Ectodermal cell (in vitro differentiated cells): ENCODE measurements around the gene DDB1.

ENCODE experiments used
- H3K27ac ChIP-seq: 2 replicates; pipeline ENCODE4 v1.7.0; 2013; ENCODE audit warnings: mild to moderate bottlenecking, low read depth, low read length; ENCODE audit not compliant: insufficient read depth, poor library complexity, severe bottlenecking
- H3K27me3 ChIP-seq: 2 replicates; pipeline ENCODE4 v1.7.0; 2013; ENCODE audit warnings: mild to moderate bottlenecking, low read length; ENCODE audit not compliant: insufficient read depth, control insufficient read depth, poor library complexity, severe bottlenecking
- H3K36me3 ChIP-seq: one replicate; pipeline ENCODE4 v1.7.0; 2013; ENCODE audit warnings: low read length; ENCODE audit not compliant: control insufficient read depth, insufficient read depth
- H3K4me1 ChIP-seq: one replicate; pipeline ENCODE4 v1.7.0; 2013; ENCODE audit warnings: low read length; ENCODE audit not compliant: control insufficient read depth, insufficient read depth
- H3K4me3 ChIP-seq: 2 replicates; pipeline ENCODE4 v1.7.0; 2013; ENCODE audit warnings: low read depth, low read length, control low read depth; ENCODE audit not compliant: insufficient read depth
- H3K9me3 ChIP-seq: 2 replicates; pipeline ENCODE4 v1.7.0; 2013; ENCODE audit warnings: mild to moderate bottlenecking, low read length, moderate library complexity; ENCODE audit not compliant: control insufficient read depth
- WGBS, 2 experiments: methylation state at CpG; one replicate each; pipeline ENCODE4 v1.1.7; 2013; ENCODE audit warnings: missing lambda C conversion rate in 2 of 2; 5-methylcytosine and 5-hydroxymethylcytosine counted together

Gene DDB1

DNA sequence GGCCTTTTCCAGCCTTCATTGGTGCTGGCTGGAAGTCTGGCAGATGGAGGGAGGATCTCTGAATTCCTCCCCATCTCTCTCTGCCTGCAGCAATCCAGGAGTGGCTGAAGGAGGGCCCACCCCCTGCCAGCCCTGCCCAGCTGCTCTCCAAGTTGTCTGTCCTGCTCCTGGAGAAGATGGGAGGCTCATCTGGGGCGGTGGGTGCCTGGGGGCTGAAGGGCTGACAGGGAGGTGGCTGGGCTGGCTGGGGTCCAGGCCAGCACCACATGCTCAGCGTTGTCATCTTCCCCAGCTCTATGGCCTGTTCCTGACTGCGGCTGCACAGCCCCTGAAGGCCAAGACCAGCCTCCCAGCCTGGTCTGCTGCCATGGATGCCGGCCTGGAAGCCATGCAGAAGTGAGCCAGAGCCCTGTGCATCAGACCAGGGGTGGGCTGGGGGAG lies 12.3 kb upstream of the DDB1 start:
- Histone ChIP-seq H3K4me3 (no peak overlapping the region), H3K27ac (no peak overlapping the region), H3K27me3 (no peaks in the 10 kb centered on the region), H3K9me3 (no peaks in the 10 kb centered on the region), H3K4me1 (no peaks in the 10 kb centered on the region), H3K36me3 (peaks cover 11% of the 10 kb centered on the region)
- 92 to 95% methylated on average over 4 of the region's 4 CpGs for WGBS, 2 experiments

DNA sequence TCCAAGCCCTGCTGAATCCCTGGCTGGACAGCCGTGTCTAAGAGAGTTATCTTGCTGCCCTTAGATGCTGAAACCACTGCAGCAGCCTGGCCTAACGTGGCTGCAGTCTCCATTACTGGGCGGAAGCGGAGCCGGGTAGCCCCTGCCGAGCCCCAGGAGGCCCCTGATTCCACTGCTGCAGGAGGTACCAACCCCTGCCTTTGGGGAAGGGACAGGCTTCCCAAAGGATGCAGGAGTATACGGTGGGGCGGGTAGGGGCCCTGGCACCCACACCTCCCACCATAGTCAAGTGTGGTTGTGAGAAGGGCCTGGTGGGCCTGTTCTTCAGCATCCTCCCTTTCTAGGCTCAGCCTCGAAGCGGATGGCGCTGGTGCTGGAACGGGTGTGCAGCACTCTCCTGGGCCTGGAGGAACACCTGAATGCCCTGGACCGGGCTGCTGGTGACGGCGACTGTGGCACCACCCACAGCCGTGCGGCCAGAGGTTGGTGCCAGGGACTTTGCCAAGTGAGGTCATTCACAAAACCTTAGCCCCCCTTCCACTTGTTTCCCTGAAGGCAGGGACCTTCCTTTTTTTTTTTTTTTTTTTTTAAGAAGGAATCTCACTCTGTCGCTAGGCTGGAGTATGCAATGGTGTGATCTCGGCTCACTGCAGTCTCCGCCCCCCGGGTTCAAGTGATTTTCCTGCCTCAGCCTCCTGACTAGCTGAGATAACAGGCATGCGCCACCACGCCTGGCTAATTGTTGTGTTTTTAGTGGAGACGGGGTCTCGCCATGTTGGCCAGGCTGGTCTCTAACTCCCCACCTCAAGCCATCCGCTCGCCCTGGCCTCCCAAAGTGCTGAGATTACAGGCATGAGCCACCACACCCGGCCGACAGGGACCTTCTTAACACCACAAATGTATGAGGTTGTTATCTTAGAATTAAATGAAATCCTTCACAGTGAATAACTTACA lies 11.2 kb upstream of the DDB1 start:
- H3K9me3 ChIP-seq: no peaks in the 10 kb centered on the region
- no peaks in the 10 kb centered on the region for H3K27me3 ChIP-seq
- H3K27ac ChIP-seq: no peak overlapping the region
- WGBS, 2 experiments: 94 to 95% methylated on average over 27 to 29 of the region's 29 CpGs
- no peaks in the 10 kb centered on the region for H3K4me1 ChIP-seq
- peaks cover 11% of the 10 kb centered on the region for H3K36me3 ChIP-seq
- no peak overlapping the region for H3K4me3 ChIP-seq

DNA sequence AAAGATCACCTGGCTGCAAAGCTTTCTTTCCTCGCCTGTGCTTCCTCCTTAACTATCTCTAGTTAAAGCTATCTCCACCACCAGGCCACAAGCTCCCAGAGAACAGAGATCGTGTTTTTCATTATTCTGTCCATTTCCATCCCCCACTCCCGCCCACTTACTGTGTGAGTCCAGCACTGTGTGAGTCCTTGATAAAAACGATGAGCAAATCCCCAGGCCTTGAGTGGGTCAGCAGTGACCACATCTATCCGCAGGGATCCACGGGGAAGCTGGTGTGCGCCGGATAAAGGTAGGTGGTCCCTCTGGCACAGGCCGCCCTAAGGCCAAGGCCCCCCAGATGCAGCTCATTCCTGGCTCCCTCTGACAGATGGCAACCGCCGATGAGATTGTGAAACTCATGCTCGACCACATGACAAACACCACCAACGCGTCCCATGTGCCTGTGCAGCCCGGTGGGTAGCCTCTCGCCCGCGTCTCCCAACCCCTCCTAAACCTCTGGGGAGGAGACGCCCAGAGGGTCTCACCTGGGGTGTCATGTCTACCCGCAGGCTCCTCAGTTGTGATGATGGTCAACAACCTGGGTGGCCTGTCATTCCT lies 9.4 kb upstream of the DDB1 start:
- H3K9me3 ChIP-seq: no peaks in the 10 kb centered on the region
- no peaks in the 10 kb centered on the region for H3K4me1 ChIP-seq
- H3K4me3 ChIP-seq: no peak overlapping the region
- 94 to 97% methylated on average over 20 of the region's 20 CpGs for WGBS, 2 experiments
- H3K27ac ChIP-seq: no peak overlapping the region
- H3K27me3 ChIP-seq: no peaks in the 10 kb centered on the region
- H3K36me3 ChIP-seq: peaks cover 11% of the 10 kb centered on the region

DNA sequence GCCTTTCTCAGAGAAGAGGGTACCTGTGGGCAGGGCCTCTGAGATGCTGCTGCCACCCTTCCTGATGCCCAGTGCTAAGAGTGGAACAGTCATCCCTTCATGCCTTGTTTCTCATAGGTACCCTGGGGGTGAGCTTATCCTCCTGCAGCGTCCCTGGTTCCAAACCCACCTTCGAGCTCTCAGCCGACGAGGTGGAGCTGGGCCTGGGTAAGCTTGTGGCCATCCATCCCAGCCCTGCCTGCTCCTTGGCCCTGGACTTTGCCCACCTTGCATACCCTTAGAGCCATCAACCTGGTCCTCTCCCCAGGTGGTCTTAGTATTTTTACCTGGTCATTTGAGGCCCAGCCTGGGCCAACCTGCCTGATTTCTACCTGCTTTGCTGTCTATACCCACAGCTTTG lies 8.8 kb upstream of the DDB1 start:
- Histone ChIP-seq H3K9me3 (no peaks in the 10 kb centered on the region), H3K4me3 (no peak overlapping the region), H3K36me3 (peaks cover 11% of the 10 kb centered on the region), H3K27me3 (no peaks in the 10 kb centered on the region), H3K4me1 (no peaks in the 10 kb centered on the region), H3K27ac (no peak overlapping the region)
- WGBS, 2 experiments: 92 to 94% methylated on average over 4 of the region's 4 CpGs

DNA sequence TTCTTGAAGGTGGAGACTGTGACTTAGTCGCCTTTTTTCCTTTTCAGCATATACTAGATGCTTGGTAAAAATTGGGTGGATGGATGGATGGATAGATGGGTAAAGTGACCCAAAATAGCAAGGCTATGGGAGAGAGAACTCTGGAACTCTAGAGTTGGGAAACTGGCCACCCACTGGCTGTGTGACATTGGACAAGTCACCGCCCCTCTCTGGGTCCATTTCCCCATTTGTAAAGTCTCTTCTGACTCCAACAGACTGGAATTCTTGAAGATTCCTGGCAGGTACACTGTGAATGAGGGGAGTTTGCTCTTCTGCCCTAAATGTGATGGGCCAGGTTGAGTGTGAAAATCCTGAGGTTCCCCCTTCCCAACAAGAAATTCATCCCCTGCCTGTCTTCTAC lies 8.1 kb upstream of the DDB1 start:
- 92 to 100% methylated on average over 2 of the region's 2 CpGs for WGBS, 2 experiments
- Histone ChIP-seq H3K9me3 (no peaks in the 10 kb centered on the region), H3K27ac (no peak overlapping the region), H3K4me1 (no peaks in the 10 kb centered on the region), H3K4me3 (no peak overlapping the region), H3K36me3 (peaks cover 11% of the 10 kb centered on the region), H3K27me3 (no peaks in the 10 kb centered on the region)

DNA sequence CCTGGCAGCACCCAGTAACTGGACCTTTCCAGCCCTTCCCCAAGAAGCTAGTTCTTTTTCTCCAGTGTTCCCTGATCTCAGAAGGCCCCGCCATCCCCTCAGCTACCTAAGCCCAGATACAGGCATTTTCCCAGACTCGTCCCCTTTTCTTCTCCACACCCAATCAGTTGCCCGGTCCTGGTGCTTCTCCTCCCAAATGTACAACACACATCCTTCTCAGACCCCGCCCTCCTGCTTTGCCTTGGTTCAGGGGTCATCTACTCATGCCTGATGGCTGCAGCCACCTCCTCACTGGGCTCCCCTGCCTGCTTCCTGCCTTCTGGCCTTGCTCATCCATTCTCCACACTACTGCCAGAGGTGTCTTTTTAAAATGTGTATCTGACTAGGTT lies 6.6 kb upstream of the DDB1 start:
- H3K4me3 ChIP-seq: no peak overlapping the region
- peaks cover 11% of the 10 kb centered on the region for H3K36me3 ChIP-seq
- no peak overlapping the region for H3K27ac ChIP-seq
- no peaks in the 10 kb centered on the region for H3K27me3 ChIP-seq
- no peaks in the 10 kb centered on the region for H3K4me1 ChIP-seq
- H3K9me3 ChIP-seq: no peaks in the 10 kb centered on the region
- WGBS, 2 experiments: 90 to 91% methylated on average over 4 of the region's 4 CpGs

DNA sequence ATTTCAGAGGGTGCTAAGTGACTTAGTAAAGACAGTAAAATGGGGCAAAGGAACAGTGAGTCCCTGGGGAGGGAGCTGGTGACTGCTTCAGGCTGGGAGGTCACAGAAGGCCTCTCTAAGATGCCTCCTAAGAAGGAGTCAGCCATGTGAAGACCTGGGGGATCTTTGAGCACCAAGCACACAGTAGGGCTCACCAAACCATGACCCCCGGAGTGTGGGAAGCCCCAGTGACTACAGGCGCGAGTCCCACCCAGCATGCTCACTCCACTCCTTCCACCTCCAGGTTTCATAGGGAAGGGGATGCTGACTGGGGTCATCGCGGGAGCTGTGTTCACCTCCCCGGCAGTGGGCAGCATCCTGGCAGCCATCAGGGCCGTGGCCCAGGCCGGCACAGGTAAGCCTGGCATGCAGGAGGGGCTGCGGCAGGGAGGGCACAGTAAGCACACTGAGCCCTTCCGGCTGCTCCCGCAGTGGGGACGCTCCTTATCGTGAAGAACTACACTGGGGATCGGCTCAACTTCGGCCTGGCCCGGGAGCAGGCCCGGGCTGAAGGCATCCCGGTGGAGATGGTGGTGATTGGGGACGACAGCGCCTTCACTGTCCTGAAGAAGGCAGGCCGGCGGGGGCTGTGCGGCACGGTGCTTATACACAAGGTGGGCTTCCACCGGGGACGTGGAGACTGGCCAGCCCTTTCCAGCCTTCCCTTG lies 6.0 kb upstream of the DDB1 start:
- 91% methylated on average over 26 of the region's 26 CpGs for WGBS, 2 experiments

DNA sequence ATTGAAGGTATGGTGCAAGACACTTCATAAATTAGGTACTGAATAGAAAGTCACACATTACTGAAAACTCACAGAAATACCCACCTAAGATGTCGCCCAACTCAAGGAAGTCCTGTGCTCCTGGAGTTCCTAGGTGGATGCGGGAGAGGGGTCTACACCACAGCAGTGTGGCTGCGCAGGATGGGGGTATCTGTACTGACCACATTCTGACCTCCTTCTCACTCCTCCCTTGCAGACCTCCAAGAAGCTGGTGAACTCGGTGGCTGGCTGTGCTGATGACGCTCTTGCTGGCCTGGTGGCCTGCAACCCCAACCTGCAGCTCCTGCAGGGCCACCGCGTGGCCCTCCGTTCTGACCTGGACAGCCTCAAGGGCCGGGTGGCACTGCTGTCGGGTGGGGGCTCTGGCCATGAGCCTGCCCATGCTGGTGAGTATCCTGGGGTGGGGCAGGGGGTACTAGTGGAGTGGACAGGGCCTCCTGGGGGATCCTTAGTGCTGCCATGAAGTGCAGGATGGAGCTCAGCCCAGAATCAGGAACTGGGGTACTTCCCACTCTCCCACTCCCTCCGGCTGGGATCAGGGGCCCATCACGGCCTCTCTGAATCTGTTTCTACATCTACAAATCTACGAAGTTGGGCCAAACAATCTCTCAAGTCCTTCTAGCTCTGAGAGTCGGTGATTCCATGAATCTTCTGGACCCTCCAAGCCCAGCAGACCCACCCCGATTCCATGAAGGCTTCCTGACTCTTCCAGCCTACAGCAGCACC lies 5.0 kb upstream of the DDB1 start:
- H3K27me3 ChIP-seq: no peaks in the 10 kb centered on the region
- no peak overlapping the region for H3K27ac ChIP-seq
- H3K4me1 ChIP-seq: peaks cover 5% of the 10 kb centered on the region
- no peaks in the 10 kb centered on the region for H3K36me3 ChIP-seq
- H3K9me3 ChIP-seq: no peaks in the 10 kb centered on the region
- 96% methylated on average over 15 of the region's 15 CpGs for WGBS, 2 experiments
- no peak overlapping the region for H3K4me3 ChIP-seq

More for the DNA sequence above, 6.0 kb upstream of the DDB1 start:
- H3K36me3 ChIP-seq: peaks cover 9% of the 10 kb centered on the region
- peaks cover 2% of the 10 kb centered on the region for H3K4me1 ChIP-seq
- no peak overlapping the region for H3K27ac ChIP-seq
- H3K9me3 ChIP-seq: no peaks in the 10 kb centered on the region
- no peak overlapping the region for H3K4me3 ChIP-seq
- H3K27me3 ChIP-seq: no peaks in the 10 kb centered on the region

DNA sequence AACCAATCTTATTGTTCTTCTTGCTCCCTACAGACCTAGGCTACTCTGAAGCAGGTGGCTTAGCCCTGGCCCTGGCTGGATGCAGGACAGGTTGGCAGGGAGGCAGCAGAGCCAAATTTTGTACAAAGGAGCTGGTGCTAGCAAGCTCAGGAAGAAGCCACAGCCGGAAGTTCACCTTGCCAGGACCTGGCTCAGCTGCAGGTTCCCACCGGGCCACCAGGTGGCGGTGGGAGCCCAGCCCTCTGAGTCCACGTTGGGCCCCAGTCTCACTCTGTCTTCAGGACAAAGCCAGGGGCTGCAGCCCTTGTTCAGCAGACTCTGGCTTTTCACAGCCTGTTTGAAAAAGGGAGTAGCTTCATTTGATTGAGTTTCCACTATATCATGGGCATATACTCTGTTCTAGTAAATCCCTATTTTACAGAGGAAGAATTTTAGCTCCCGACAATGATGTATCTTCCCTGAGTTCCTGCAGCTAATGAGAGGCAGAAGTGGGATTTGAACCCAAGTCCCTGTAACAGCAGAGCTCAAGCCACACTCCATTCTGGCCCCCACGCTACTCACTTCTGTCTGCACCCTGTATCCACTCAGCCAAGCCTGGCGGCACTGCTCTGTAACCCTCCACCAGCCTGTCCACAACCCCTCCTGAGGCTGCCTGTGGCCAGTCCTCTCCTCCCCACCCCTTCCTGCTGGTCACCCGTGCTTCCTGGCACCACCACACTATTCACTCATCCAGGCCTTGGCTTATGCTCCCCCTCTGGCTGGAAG lies 3.4 kb upstream of the DDB1 start:
- peak overlapping the region; percentile 20 for H3K27ac ChIP-seq
- WGBS, 2 experiments: 43% methylated on average over 8 of the region's 8 CpGs
- peaks cover 12% of the 10 kb centered on the region for H3K4me1 ChIP-seq
- no peaks in the 10 kb centered on the region for H3K27me3 ChIP-seq
- no peak overlapping the region for H3K4me3 ChIP-seq
- no peaks in the 10 kb centered on the region for H3K36me3 ChIP-seq
- no peaks in the 10 kb centered on the region for H3K9me3 ChIP-seq
